ENCODE measurements around the gene GALNT17.

The GALNT17 gene

DNA sequence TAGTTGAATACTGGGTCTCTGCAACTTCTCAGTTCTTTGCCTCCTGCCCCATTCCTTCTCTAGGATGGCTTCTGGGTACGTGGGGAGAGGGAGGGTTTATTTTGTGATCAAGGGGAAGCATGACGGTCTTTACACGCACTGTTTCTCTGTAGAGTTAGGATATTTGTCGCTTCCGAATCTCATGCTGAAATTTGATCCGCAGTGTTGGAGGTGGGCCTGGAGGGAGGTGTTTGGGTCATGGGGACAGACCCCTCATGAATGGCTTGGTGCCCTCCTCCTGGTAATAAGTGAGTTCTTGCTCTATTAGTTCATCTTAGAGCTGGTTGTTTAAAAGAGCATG is 311.2 kb downstream of the GALNT17 start:
- ChIA-PET CTCF (interaction anchor here (0.7 to 0.9 kb wide), 2 partner anchors 70 to 1391 kb away, joined by 3 read pairs; no protein-coding TSS in a partner anchor), POLR2A (no interaction called here)
- no peak overlapping the region for H3K27ac ChIP-seq (ENCODE audit: extremely low read depth, low read depth, low read length)
- no peaks in the 10 kb centered on the region for H3K36me3 ChIP-seq (ENCODE audit: control insufficient read depth in 2 of 2, insufficient read depth in 1 of 2, low read length in 2 of 2)
- no peak overlapping the region for H3K4me3 ChIP-seq (ENCODE audit: low read depth, low read length)
- TF ChIP-seq ZSCAN30 (tag by site-specific recombination; IDR thresholded peaks at IDR 0.05) (no peak), HOXC10 (CRISPR knock-in tag; IDR thresholded peaks at IDR 0.05) (no peak), ZFP3 (tag by site-specific recombination; IDR thresholded peaks at IDR 0.05; ENCODE audit: low read depth) (no peak), ZNF426 (tag by site-specific recombination; IDR thresholded peaks at IDR 0.05) (no peak), ZNF211 (tag by site-specific recombination; IDR thresholded peaks at IDR 0.05; ENCODE audit: low read depth) (no peak), HOXA7 (CRISPR knock-in tag; IDR thresholded peaks at IDR 0.05; ENCODE audit: borderline replicate concordance) (no peak), ZNF664 (tag by site-specific recombination; IDR thresholded peaks at IDR 0.05) (no peak), ZNF19 (tag by site-specific recombination; IDR thresholded peaks at IDR 0.05; ENCODE audit: low read depth) (no peak), ZNF140 (tag by site-specific recombination; IDR thresholded peaks at IDR 0.05) (no peak), ZNF48 (tag by site-specific recombination; IDR thresholded peaks at IDR 0.05) (no peak), ZNF302 (tag by site-specific recombination; IDR thresholded peaks at IDR 0.05; ENCODE audit: low read depth) (no peak), ZBTB8A (tag by site-specific recombination; IDR thresholded peaks at IDR 0.05) (no peak)
- TF ChIP-seq, protein P1, sequence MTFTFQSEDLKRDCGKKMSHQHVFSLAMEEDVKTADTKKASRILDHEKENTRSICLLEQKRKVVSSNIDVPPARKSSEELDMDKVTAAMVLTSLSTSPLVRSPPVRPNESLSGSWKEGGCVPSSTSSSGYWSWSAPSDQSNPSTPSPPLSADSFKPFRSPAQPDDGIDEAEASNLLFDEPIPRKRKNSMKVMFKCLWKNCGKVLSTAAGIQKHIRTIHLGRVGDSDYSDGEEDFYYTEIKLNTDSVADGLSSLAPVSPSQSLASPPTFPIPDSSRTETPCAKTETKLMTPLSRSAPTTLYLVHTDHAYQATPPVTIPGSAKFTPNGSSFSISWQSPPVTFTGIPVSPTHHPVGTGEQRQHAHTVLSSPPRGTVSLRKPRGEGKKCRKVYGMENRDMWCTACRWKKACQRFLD (tag by site-specific recombination; IDR thresholded peaks at IDR 0.05) = no peak
- TF ChIP-seq, protein P2, sequence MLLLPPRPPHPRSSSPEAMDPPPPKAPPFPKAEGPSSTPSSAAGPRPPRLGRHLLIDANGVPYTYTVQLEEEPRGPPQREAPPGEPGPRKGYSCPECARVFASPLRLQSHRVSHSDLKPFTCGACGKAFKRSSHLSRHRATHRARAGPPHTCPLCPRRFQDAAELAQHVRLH (tag by site-specific recombination; IDR thresholded peaks at IDR 0.05) = no peak
- TF ChIP-seq, protein P3, sequence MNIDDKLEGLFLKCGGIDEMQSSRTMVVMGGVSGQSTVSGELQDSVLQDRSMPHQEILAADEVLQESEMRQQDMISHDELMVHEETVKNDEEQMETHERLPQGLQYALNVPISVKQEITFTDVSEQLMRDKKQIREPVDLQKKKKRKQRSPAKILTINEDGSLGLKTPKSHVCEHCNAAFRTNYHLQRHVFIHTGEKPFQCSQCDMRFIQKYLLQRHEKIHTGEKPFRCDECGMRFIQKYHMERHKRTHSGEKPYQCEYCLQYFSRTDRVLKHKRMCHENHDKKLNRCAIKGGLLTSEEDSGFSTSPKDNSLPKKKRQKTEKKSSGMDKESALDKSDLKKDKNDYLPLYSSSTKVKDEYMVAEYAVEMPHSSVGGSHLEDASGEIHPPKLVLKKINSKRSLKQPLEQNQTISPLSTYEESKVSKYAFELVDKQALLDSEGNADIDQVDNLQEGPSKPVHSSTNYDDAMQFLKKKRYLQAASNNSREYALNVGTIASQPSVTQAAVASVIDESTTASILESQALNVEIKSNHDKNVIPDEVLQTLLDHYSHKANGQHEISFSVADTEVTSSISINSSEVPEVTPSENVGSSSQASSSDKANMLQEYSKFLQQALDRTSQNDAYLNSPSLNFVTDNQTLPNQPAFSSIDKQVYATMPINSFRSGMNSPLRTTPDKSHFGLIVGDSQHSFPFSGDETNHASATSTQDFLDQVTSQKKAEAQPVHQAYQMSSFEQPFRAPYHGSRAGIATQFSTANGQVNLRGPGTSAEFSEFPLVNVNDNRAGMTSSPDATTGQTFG (tag by site-specific recombination; IDR thresholded peaks at IDR 0.05; ENCODE audit: borderline replicate concordance) = no peak
- no peaks in the 10 kb centered on the region for H3K4me1 ChIP-seq (ENCODE audit: control insufficient read depth, insufficient read depth, low read length)
- no peaks in the 10 kb centered on the region for H3K9me3 ChIP-seq (ENCODE audit: control insufficient read depth, insufficient read depth, low read depth, low read length)

DNA sequence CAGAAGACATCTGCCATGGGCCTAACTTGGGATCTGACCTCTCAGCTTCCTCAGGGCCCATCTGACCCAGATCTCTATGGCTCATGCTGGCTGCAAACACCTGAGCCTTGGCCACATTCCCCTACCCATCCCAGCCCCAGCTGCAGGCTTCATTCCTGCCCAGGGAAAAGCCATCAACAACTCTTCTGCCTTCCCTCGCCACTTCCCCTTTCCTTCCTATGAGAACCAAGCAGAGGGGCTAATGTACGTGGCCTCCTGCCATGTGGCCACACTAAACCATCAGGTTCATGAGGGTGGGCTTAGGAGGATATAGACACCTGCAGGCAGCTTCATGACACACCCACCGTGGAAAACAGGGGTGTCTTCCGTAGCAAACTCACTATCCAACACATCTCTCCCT is 312.2 kb downstream of the GALNT17 start:
- Histone ChIP-seq H3K4me3 (ENCODE audit: low read depth, low read length) (no peak overlapping the region), H3K4me1 (ENCODE audit: control insufficient read depth, insufficient read depth, low read length) (no peaks in the 10 kb centered on the region), H3K27ac (ENCODE audit: extremely low read depth, low read depth, low read length) (no peak overlapping the region), H3K36me3 (ENCODE audit: control insufficient read depth in 2 of 2, insufficient read depth in 1 of 2, low read length in 2 of 2) (no peaks in the 10 kb centered on the region), H3K9me3 (ENCODE audit: control insufficient read depth, insufficient read depth, low read depth, low read length) (no peaks in the 10 kb centered on the region)
- TF ChIP-seq ZNF223 (tag by site-specific recombination; IDR thresholded peaks at IDR 0.05) (no peak), ZNF830 (tag by site-specific recombination; IDR thresholded peaks at IDR 0.05; ENCODE audit: low read depth) (no peak), ZNF549 (tag by site-specific recombination; IDR thresholded peaks at IDR 0.05) (no peak), ZNF785 (tag by site-specific recombination; IDR thresholded peaks at IDR 0.05) (no peak), ZNF354C (tag by site-specific recombination; IDR thresholded peaks at IDR 0.05; ENCODE audit: borderline replicate concordance, low read depth) (no peak), ZNF548 (tag by site-specific recombination; IDR thresholded peaks at IDR 0.05) (no peak), ZNF324 (tag by site-specific recombination; IDR thresholded peaks at IDR 0.05) (no peak), ZNF623 (tag by site-specific recombination; IDR thresholded peaks at IDR 0.05) (no peak), BCL11A (tag by site-specific recombination; IDR thresholded peaks at IDR 0.05; ENCODE audit: low read depth) (no peak), ZNF350 (tag by site-specific recombination; IDR thresholded peaks at IDR 0.05) (no peak)
- TF ChIP-seq, protein P4, sequence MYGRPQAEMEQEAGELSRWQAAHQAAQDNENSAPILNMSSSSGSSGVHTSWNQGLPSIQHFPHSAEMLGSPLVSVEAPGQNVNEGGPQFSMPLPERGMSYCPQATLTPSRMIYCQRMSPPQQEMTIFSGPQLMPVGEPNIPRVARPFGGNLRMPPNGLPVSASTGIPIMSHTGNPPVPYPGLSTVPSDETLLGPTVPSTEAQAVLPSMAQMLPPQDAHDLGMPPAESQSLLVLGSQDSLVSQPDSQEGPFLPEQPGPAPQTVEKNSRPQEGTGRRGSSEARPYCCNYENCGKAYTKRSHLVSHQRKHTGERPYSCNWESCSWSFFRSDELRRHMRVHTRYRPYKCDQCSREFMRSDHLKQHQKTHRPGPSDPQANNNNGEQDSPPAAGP (tag by site-specific recombination; IDR thresholded peaks at IDR 0.05) = no peak
- TF ChIP-seq, protein P5, sequence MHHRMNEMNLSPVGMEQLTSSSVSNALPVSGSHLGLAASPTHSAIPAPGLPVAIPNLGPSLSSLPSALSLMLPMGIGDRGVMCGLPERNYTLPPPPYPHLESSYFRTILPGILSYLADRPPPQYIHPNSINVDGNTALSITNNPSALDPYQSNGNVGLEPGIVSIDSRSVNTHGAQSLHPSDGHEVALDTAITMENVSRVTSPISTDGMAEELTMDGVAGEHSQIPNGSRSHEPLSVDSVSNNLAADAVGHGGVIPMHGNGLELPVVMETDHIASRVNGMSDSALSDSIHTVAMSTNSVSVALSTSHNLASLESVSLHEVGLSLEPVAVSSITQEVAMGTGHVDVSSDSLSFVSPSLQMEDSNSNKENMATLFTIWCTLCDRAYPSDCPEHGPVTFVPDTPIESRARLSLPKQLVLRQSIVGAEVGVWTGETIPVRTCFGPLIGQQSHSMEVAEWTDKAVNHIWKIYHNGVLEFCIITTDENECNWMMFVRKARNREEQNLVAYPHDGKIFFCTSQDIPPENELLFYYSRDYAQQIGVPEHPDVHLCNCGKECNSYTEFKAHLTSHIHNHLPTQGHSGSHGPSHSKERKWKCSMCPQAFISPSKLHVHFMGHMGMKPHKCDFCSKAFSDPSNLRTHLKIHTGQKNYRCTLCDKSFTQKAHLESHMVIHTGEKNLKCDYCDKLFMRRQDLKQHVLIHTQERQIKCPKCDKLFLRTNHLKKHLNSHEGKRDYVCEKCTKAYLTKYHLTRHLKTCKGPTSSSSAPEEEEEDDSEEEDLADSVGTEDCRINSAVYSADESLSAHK (tag by site-specific recombination; IDR thresholded peaks at IDR 0.05) = no peak
- ChIA-PET CTCF (no interaction called here), POLR2A (no interaction called here)

Measured in HEK293 (cell line).